ENCODE results near the gene ZFP62. TPM values are rescaled to one million over a fixed set of nuclear protein-coding genes. Genes with fewer than 3 reads are reported as not detected.

The ZFP62 gene
- total RNA-seq, 1 donor from 2014 or later: 9.1 TPM

DNA sequence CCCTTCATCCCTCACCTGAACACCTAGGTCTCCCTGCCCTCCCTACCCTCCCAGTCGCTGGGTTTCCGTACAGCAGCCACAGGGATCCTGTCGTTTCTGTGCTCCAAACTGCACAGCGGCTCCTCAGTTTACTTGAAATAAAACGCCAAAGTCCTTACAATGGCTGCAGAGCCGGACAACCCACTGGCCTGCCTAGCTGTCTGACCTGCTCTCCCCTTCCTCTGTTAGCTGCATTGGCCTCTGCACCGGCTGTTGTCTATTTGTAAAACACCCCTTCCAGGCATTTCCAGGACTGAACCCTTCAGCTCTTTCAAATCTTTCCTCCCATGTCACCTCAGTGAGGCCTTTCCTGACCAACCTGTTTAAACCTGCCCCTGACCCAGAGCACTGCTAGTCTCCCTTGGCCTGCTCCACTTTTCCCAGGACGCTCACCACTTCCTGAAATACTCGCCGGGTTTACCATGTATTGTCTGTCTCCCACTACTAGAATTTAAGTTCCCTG, 49.4 kb downstream of the ZFP62 start:
- peak; percentile 71 for DNase-seq (ENCODE audit: low spot score)

DNA sequence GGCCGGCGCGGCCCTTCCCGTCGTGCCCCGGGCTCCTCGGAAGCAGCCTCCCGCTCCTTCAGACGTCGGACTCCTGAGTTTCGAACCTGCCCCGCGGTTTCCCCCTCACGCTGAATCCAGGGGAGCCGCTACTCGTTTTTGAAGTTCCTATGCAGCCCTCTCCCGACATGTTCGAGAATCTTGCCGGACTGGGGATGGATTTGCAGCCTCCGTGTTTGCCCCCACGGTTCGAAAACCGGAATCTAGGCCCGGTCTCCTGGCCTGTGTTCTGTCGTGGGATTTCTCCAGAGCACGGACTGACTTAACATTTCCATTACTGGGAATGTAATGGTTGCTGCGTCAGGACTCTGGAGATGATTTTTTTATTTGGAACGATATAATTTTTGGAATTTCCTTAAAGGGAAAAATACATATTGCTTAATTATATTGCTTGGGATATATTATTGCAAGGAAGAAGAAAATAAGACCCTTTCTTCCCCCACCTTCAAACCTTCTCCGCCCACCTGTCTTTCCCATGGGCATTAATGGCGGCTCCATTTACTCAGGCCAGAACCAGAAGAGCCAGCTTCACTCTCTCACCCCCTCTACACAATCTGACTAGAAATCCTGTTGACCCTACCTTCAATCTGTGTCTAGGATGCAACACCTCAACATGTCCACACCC, 50.0 kb downstream of the ZFP62 start:
- DNase-seq (ENCODE audit: low spot score): no peak

DNA sequence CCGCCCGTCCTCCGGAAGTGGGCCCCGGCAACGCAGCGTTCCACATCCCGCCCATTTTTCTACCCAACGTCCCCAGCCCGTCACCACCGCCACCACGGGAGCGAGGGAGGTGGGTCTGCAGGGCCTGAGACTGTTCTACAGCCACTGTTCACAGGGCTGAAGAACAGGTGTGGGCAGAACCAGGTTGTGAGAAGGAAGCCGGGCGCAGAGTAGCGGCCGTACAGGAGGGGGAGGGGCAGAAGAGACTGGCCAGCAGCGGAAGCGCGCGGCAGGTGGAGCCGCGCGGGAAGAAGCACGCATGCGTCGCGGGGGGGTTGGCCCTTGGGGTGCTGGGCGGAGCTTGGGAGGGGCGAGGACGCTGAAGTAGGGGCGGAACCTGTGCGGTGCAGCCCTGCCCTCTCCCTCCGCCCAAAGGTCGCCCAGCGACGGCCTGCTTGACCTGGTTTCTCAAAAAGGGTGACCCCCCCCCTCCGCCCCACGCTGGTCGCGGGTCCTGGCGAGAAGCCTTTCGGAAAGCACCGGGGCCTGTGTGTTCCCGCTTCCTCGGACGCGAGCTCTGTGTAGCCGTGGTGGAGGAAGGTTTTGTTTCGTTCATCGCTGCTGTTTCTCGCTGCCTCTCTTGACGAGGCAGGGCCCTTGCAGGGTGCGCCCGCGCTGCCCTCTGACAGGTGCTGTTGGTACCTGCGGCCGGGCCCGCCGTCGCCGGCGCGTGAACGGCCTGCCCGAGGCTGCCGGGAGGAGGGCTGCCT, 50.7 kb downstream of the ZFP62 start:
- DNase-seq (ENCODE audit: low spot score): peak; percentile 100

DNA sequence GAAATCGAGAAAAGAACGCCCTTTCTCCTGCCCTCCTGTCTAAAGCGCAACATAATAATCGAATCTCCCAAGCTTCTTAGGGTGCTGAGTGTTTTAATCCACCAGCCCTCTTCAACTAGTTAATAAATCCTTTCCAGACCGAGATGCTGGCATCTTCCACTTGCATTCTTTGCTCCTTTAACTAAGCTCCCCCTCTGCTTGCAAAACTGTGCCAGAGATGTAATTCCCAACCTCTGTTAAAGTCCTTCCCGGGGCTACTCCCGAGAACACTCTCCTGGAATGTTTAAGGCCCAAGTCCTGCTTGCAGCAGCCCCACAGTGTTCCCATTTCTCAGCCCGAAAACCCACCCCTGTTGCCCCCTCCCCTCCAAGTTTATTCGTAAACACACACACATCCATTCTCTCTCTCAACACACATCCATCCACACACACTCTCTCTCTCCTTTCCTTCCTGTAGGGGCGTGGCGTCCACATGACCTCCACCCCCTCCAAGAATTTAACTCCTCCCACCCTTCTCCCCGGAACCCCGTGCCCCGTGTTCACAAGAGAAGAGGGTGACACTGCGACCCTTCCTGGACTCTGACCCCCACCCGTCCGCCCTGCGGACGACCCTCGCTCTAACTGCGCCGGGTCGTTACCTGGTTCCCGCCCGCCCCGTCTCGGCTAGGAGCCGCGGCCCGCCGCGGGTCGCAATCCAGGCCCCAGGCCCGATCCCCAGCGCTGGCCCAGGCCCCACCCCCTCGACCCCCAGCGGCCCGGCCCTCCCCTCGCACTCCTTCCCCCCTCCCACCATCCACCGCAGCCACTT, 51.5 kb downstream of the ZFP62 start:
- peak; percentile 94 for DNase-seq (ENCODE audit: low spot score)

DNA sequence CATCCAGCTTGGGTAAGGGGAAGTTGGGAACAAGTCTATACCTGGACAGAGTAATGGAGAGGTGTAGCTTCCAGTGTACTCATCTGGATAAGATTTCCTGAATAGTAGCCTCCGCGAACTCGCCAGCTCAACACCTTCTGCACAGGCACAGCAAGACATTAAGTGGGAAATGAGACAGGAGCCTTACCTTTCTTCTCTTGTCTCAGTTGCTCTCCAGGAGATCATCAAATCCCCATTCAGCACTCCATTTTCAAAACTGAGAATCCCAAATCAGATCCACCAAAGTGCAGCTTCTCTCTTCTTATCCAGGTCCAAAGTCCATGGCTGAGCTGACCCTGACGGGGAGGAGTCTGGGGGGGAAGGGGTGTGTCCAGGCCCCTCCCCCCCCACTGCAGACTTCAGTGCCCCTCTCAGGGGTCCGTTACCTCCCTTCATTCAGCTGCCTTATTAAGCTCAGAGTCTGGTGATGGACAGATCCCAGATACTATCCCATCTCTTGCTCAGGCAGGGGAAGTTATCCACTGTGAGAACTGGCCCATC, 52.5 kb downstream of the ZFP62 start:
- DNase-seq (ENCODE audit: low spot score): no peak

DNA sequence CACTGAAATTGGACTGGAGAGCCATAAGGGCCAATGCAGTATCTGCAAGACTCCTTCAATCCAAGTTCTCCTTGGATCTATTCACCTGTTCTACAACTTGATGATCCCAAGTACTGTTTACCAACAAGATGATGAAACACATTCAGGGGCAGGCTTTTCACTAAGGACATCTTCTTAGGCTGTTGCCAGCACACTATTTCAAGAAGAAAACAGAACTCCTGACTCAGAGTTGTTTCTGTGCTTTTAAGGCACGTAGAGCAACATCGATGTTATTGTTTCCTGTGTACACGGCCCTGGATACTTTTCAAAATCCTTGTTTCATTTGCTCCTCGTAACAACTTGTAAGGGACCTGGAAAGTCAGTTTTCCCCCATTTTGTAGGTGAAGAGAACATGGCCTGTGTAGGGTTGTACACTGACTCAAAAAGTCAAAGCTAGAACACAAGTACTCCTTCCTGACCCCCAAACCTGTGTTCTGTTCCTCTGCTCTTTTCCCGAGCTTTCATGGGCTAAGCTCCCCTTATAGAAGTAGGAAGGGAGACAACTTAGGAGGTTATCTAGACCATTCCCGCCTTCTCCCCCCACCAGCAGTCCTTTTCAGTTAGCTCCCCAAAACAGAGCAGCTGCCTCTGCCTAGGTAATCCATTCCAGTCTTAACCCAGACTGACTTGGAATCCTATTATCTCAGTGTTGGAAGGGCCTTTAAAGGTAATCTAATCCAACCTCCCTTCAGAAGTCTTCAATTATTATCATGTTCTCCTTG, 53.2 kb downstream of the ZFP62 start:
- no peak for DNase-seq (ENCODE audit: low spot score)

DNA sequence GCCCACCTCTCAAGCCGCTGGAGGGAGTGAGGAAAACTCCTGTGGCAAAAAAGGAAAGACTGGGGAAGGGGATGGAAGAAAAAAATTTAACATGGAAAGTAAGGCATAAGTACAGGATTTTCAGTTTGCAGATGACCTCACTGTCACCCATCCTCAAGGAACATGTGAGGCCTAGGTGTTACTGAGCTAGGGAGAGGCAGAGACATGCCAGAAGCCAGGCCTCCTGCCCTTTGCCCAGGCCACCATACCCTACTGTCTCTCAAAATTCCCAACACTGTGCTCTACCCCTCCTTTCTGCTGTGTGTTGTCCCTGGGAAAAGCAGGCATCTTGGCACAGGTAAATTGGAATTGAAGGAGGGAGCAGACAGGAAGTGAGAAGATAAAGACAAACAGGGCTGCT, 54.0 kb downstream of the ZFP62 start:
- DNase-seq (ENCODE audit: low spot score): no peak

DNA sequence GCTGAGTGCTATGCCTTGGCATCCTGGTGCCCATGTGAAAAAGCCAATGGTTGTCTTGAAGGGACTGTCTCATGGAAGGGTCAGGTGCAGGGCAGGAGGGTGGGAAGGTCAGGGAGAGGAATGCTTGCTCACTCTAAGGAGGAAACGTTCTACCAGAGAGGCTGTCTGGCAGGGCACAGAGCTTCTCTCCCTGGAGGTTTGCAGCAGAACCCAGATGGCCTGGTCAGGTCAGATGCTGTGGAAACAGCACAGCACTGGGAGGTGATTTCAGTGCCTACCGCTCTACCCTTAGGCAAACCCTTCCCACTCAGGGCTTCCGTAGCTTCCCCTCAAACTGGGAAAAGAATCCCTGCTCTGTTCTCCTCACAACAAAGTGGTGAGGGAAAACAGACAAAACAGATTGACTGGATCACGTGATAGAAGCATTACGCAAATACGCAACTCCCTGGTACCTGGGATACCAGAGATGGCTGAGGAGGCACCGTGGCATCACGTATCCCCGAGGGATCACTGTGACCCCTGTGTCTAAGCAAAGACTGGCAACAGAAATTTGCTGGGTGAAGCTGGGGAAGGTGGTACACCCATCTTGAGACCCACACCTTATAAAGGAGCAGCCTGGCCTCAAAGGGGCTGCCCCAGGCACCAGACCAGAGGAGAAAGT, 54.6 kb downstream of the ZFP62 start:
- no peak for DNase-seq (ENCODE audit: low spot score)

DNA sequence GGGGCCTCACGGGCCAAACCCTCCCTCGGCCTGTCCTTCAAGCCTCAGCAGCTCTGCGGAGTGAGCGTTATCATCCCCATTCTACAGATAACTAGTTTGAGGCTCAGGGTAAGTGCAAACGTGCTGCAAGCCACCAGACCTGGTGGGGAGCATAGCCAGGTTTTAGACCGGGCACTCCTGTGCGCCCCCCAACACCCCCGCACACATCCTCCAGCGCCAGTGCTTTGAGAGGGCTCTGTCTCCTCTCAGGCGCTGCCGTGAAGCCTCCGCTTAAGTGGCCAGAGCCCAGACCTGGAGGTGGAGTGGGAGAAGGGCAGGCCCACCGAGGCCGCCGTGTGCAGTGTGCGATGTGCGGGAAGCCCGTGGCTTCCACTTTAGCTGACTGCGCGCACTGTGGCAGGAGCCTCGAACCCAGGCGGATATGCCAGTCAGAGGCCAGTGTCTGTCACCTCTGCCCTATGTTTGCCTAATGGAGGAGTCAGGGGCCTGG, 56.9 kb downstream of the ZFP62 start:
- DNase-seq (ENCODE audit: low spot score): no peak

DNA sequence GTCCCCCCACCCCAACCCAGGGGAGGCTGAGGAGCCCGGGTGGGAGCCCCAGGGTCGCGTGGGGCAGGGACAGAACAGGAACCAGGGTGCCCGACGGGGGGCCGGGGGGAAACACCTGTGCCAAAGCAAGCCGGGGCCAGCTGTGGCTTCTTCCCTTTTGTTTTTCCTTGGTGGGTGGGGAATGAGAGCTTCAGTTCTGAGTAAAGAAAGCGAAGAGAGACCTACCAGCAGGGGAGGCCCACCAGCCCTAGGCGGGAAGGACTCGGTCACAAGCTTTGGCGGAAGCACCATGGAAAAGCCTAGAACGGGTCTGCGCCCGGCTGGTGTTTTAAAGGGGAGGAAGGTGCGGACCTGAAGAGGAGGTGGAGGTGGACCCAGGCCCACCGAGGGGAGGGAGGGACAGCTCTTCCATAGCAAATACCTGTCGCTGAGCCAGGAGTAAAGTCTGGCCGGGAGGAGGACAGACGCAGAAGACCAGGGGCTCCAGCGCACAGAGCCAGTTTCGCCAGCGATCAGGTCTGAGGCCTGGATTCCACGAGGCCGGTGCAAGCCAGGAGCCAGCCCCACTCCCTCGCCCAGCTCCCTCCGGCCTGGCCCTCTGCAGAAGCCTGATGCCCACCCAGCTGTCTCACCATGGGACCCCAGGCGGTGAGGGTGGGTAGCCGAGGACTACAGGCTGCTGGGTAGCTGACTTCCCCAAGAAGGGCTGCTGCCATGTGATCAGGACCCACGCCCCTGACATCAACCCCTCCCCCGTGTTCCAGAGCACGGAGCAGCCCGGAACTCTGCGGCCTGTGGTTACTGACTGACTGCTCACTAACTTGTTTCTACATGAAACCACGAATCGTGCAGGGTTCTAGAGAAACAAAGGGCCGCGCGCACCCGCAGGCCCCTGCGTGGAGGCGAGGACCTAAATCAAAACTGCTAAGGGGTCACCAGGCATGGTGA, 57.6 kb downstream of the ZFP62 start:
- peak; percentile 90 for DNase-seq (ENCODE audit: low spot score)

DNA sequence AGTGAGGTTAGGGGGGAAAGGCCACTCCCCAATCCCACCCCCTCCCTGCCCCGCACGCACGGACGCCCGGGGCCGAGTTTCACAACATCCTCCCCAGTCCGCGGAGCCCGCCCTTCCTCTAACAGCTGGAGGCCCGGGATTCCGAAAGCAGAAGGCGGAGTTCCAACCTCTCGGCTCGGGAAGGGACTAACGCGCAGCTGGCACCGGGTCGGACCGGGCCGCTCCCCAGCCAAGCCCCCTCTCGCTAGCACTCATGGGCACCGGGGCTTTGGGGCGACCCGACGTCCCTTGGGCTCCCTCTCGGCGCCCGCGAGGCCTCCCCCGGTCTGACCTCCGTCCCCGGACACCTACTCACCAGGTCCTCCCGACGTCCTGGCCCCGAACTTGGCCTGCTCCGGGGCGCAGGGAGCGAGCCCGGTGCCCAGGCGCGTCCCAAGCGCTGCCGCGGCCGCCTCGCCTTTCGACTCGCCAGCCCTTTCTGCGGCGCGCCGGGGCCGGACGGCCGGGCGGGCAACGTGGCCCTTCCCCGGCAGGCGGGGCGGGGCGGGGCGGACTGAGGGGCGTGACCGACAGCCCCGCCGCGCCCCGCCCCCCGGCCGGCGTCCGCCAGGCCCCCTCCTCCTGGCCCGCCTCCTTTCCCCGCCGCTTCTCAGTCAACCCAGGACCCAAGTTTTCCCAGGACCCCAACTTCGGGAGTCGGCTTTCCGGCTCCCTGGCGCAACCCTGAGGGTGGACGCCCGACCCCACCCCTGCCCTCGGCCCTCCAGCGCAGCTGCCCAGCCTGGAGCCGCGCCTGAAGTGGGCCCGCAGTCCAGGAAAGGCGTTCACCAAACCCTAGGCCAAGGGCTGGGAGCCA, 58.5 kb downstream of the ZFP62 start, which contains the start of gene MGAT1:
Gene MGAT1 (minus strand): TSS at position 482 of the 856 bp plus-strand sequence. CDS start 9,835 bp downstream, outside the sequence.
- peak; percentile 97 for DNase-seq (ENCODE audit: low spot score)

DNA sequence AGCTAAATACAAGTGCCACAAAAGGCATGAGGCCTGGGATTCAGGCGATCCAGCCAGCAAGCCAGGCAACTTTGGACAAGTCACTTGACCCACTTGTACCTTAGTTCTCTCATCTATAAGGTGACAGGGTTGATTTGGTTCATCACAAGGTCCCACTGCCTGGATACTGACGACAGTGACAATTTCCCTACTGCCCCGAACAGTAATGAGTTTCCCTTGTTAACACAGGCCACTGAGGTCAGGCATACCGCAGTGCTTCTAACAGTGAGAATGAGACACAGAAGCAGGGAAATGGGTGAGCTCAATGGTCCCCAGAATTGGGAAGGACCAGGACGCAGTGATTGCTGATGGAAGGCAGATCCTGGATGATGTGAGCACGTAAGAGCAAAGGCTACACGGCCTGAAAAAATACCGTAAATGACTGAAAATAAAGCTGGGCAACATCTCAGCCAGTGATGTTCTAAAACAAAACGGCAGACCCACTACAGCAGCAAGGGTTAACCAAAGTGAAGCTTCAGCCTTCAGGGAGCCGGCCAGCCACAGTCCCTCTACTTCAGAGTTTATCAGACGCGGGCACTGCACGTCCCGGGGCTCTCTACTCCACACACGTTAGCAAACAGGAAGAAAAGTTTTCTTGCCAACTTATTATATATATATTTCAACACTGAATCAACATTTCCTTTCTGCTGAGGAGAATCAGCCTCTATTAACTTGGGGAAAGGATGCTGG, 59.3 kb downstream of the ZFP62 start:
- no peak for DNase-seq (ENCODE audit: low spot score)

DNA sequence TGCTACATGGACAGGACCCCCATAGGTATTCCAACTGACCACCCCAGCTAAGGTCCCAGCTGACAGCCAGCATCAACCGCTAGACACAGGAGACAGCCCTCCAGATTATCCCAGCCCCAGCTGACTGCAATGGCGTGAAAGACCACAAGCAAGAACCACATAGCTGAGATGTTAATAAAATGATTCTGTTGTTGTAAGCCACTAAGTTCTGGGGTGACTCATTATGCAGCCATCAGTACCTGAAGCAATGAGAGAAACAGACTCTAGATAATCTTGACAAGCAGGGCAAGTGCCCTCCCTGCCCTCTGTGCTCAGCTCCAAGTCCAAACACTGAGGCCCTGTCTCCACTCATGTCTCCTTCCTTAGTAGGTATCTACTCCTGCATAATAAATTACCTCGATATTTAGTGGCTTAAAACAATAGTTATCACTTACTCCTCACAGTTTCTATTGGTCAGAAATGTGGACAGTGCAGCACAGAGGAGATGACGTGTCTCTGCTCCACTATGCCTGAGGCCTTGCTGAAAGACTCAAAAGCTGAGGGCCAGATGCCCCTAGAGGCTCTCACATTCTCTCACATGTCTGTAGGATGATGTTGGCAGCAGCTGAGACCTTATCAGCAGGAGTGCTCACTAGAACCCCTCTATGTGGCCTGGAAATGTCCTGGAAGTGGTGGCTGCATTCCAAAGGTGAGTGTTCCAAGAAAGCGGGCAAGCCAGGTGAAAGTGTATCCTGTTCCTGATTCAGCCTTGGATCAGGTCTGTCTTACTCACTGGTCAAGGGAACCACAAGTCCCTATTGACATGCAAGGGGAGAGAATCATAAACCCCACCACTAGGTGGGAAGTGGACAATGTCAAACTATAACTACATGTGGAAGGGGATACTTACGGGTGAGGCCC, 60.9 kb downstream of the ZFP62 start:
- DNase-seq (ENCODE audit: low spot score): no peak

DNA sequence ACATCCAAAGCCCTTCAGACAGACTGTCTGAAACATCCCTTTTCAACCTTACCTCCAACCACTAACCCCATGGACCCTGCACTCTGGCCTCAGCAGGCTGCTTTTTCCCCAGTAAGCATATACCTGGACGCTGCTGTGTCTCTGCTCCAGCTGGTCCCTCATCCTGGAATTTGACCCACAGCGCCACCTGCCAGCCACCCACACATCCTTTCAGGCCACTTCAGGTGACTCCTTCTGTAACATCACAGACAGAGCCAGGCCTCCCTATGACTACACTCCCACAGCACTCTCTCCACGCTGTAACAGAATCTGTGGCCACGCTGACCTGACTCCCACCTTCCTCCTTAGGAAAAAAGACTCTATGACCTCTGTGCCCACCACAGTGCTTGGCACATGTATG, 61.9 kb downstream of the ZFP62 start:
- no peak for DNase-seq (ENCODE audit: low spot score)

DNA sequence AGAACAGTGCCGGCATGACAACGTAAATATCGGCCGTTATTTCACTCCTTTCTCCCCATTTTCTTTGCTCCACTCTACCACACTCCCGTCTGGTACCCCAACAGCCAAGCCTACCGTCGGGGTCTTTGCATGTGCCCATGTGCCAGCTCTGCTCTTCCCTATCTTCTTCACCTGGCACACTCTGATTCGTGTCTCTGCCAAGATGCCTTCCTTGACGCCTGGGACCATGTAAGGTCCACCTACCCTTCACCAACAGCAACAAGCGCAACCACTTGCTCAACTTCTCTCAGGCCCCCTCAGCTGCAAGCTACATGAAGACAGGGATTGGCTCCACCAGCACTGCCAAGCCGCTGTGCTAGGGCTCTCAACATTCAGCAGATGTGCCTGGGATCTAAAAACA, 62.9 kb downstream of the ZFP62 start:
- no peak for DNase-seq (ENCODE audit: low spot score)

Measured in mesenteric fat pad (tissue), 1 donor.